Osteoblast (primary cell): Measurements from ENCODE around the gene ETNK1. TPM values are rescaled to one million over a fixed set of nuclear protein-coding genes. Genes with fewer than 3 reads are reported as not detected.
"Not testable (repeated sequence)": the region's sequence is repeated elsewhere in the genome, so short reads cannot be mapped to it uniquely, and the experiment has no call there.

Experiments used
- DNase-seq: peaks from one replicate; pipeline ENCODE4 v3.0.0; 2011; ENCODE audit warnings: low spot score, mixed read lengths; ENCODE audit not compliant: insufficient read length; ENCODE audit errors: missing footprints
- H2AFZ ChIP-seq: 2 replicates; pipeline ENCODE4 v1.6.0; 2011; ENCODE audit warnings: mild to moderate bottlenecking, low read length
- H3K27ac ChIP-seq: 2 replicates; pipeline ENCODE4 v1.5.1; 2011; ENCODE audit warnings: mild to moderate bottlenecking, low read depth, low read length, moderate library complexity
- H3K27me3 ChIP-seq: 2 replicates; pipeline ENCODE4 v1.6.0; 2012; ENCODE audit warnings: mild to moderate bottlenecking, control low read depth, inconsistent platforms, low read length, moderate library complexity; ENCODE audit not compliant: insufficient read depth
- H3K36me3 ChIP-seq: 2 replicates; pipeline ENCODE4 v1.5.1; 2011; ENCODE audit warnings: mild to moderate bottlenecking, low read length, control low read depth, moderate library complexity; ENCODE audit not compliant: insufficient read depth
- H3K4me1 ChIP-seq: 2 replicates; pipeline ENCODE4 v1.5.1; 2011; ENCODE audit warnings: mild to moderate bottlenecking, low read length, control low read depth, moderate library complexity; ENCODE audit not compliant: insufficient read depth
- H3K4me2 ChIP-seq: 2 replicates; pipeline ENCODE4 v1.6.0; 2011; ENCODE audit warnings: mild to moderate bottlenecking, low read length; ENCODE audit not compliant: insufficient read depth
- H3K4me3 ChIP-seq: fragments of 200-600 bp; sonication (generic); 3 replicates; pipeline ENCODE4 v1.5.1; 2012; ENCODE audit warnings: mild to moderate bottlenecking, low read length, inconsistent platforms; ENCODE audit not compliant: insufficient read depth
- H3K79me2 ChIP-seq: 2 replicates; pipeline ENCODE4 v1.6.0; 2012; ENCODE audit warnings: mild to moderate bottlenecking, low read length, control low read depth, inconsistent platforms; ENCODE audit not compliant: insufficient read depth
- H3K9me3 ChIP-seq: 2 replicates; pipeline ENCODE4 v1.5.1; 2011; ENCODE audit warnings: low read depth, low read length, control low read depth
- H4K20me1 ChIP-seq: 2 replicates; pipeline ENCODE4 v1.6.0; 2012; ENCODE audit warnings: mild to moderate bottlenecking, low read length, control low read depth; ENCODE audit not compliant: insufficient read depth
- total RNA-seq: library from RNA; depleted of rRNA; stranded (reverse); fragments of >200 nt; gene quantifications from 2 replicates; pipeline ENCODE4 v1.2.3, GENCODE V29; 2012
- TF ChIP-seq, protein P1 (sequence below): IDR thresholded peaks from 2 replicates; pipeline ENCODE4 v1.5.1; 2011; ENCODE audit warnings: mild to moderate bottlenecking, low read depth, low read length, moderate library complexity; ENCODE audit errors: extremely low read depth

Gene ETNK1
- total RNA-seq, 1 donor = 43.4 TPM

DNA sequence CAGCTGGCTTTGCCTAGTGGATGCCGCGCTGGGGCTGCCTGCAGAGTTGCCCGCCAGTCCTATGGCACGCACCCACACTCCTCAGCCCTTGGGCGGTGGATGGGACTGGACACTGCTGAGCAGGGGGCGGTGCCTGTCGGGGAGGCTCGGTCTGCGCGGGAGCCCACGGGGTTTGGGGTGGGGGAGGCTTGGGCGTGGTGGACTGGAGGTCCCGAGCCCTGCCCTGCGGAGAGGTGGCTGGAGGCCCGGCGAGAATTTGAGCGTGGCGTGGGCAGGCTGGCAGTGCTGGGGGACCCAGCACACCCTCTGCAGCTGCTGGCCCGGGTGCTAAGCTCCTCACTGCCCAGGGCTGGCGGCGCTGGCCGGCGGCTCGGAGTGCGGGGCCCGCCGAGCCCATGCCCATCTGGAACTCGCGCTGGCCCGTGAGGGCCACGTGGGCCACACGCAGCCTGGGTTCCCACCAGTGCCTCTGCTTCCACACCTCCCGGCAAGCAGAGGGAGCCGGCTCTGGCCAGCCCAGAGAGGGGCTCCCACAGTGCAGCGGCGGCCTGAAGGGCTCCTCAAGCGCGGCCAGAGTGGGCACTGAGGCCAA lies 68.1 kb downstream of the ETNK1 start:
- no peaks in the 10 kb centered on the region for H3K27me3 ChIP-seq

DNA sequence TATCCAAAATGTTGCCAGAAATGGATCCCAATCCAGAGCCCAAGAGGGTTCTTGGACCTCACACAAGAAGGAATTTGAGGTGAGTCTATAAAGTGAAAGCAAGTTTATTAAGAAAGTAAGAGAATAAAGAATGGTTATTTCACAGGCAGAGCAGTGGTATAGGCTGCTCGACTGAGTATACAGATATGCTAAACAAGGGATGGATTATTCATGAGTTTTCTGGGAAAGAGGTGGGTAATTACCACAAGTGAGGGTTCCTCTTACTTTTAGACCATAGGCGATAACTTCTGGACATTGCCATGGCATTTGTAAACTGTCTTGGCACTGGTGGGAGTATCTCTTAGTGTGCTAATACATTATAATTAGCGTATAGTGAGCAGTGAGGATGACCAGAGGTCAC lies 73.6 kb downstream of the ETNK1 start:
- TF ChIP-seq, protein P1, sequence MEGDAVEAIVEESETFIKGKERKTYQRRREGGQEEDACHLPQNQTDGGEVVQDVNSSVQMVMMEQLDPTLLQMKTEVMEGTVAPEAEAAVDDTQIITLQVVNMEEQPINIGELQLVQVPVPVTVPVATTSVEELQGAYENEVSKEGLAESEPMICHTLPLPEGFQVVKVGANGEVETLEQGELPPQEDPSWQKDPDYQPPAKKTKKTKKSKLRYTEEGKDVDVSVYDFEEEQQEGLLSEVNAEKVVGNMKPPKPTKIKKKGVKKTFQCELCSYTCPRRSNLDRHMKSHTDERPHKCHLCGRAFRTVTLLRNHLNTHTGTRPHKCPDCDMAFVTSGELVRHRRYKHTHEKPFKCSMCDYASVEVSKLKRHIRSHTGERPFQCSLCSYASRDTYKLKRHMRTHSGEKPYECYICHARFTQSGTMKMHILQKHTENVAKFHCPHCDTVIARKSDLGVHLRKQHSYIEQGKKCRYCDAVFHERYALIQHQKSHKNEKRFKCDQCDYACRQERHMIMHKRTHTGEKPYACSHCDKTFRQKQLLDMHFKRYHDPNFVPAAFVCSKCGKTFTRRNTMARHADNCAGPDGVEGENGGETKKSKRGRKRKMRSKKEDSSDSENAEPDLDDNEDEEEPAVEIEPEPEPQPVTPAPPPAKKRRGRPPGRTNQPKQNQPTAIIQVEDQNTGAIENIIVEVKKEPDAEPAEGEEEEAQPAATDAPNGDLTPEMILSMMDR = no peak
- Histone ChIP-seq H3K27ac (no peak overlapping the region), H3K36me3 (no peaks in the 10 kb centered on the region), H3K4me2 (no peak overlapping the region), H3K4me3 (no peak overlapping the region), H3K4me1 (peaks cover 9% of the 10 kb centered on the region), H3K9me3 (no peaks in the 10 kb centered on the region), H3K27me3 (no peaks in the 10 kb centered on the region), H2AFZ (no peak overlapping the region), H4K20me1 (no peaks in the 10 kb centered on the region), H3K79me2 (no peaks in the 10 kb centered on the region)
- no peak for DNase-seq

More for the DNA sequence above, 68.1 kb downstream of the ETNK1 start:
- H3K4me2 ChIP-seq = no peak overlapping the region
- no peaks in the 10 kb centered on the region for H3K36me3 ChIP-seq
- H3K4me3 ChIP-seq = no peak overlapping the region
- H3K9me3 ChIP-seq = no peaks in the 10 kb centered on the region
- H3K27ac ChIP-seq = no peak overlapping the region
- H3K4me1 ChIP-seq = peaks cover 1% of the 10 kb centered on the region
- H4K20me1 ChIP-seq = no peaks in the 10 kb centered on the region
- H3K79me2 ChIP-seq = no peaks in the 10 kb centered on the region
- TF ChIP-seq, protein P1 = no peak
- H2AFZ ChIP-seq = no peak overlapping the region
- no peak for DNase-seq

DNA sequence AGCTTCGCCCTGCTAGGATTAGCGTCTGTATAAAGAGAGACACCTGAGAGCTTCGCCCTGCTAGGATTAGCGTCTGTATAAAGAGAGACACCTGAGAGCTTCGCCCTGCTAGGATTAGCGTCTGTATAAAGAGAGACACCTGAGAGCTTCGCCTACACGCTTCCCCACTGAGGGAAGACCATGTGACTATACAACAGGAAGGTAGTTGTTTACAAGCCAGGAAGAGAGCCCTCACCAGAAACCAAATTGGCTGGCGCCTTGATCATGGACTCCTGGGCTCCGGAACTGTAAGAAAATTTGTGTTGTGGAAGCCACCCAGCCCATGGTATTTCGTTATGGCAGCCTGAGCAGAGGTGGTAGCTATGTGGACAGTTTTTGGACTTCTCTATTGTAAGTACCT lies 74.7 kb downstream of the ETNK1 start:
- not testable (repeated sequence) for H2AFZ ChIP-seq, H4K20me1 ChIP-seq, H3K79me2 ChIP-seq, H3K4me1 ChIP-seq, H3K27ac ChIP-seq, H3K36me3 ChIP-seq, H3K9me3 ChIP-seq, H3K4me3 ChIP-seq, H3K27me3 ChIP-seq
- peak; percentile 55 for DNase-seq
- peak overlapping the region; percentile 14 for H3K4me2 ChIP-seq

DNA sequence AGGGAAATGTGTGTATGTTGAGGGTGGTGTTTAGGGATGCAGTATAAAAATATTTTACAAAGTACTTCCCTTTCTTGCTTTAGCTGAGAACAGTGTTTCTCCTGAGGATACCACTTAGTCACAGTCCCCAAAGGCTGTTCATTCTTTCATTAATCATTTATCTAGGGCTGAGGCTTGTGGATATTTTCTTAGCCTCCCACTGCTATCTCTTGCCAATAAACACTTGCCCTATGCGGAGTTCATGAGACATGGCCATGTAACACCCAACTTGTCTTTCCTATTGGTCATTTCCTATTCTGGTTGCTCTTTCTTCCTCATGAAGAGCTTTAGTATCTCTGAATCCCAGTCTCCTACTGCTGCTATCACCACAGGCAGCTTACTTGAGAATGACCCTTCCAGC lies 75.1 kb downstream of the ETNK1 start:
- Histone ChIP-seq H3K79me2 (no peaks in the 10 kb centered on the region), H3K4me2 (peak overlapping the region; percentile 14), H4K20me1 (no peaks in the 10 kb centered on the region), H3K9me3 (no peaks in the 10 kb centered on the region), H3K27me3 (no peaks in the 10 kb centered on the region), H2AFZ (no peak overlapping the region), H3K4me1 (peaks cover 9% of the 10 kb centered on the region), H3K27ac (no peak overlapping the region), H3K4me3 (no peak overlapping the region), H3K36me3 (no peaks in the 10 kb centered on the region)
- peak; percentile 88 for DNase-seq
- TF ChIP-seq, protein P1 = no peak

DNA sequence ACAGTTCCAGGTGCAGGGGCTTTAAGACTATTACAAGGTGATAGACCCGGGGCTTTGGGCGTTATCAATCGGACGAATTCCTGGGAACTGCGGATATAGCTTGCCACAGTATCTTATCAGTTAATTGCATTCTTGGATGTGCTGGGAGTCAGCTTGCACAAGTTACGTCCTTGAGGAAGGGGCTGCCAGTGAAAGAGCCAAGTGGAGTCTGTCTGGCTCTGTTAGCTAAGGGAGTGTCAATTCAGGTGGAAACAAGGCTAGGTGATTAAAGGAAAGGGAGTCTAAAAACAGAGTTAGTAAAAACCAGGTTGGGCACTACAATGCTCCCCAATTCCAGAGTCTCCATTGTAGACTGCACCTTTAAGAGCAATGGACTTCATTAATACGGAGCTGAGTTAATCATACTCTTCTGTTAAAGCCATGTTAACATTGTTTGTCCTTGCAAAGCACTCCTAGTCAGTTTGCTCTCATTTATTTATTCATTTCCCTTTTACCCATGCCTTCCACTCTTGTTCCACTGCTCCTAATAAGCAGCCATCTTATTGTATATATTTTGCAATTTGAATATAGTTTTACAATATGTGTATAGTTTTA lies 76.3 kb downstream of the ETNK1 start:
- not testable (repeated sequence) for H3K4me3 ChIP-seq, H3K4me2 ChIP-seq, H4K20me1 ChIP-seq, H3K79me2 ChIP-seq, H3K36me3 ChIP-seq, H3K27ac ChIP-seq, H2AFZ ChIP-seq, DNase-seq, H3K4me1 ChIP-seq, H3K9me3 ChIP-seq, H3K27me3 ChIP-seq
